Amniotic stem cell (primary cell): ENCODE results near the gene PLPPR3.

Experiments
- DNase-seq: peaks from one replicate; lab custom pipeline; 2025; lab: John Stamatoyannopoulos, UW

The PLPPR3 gene

DNA sequence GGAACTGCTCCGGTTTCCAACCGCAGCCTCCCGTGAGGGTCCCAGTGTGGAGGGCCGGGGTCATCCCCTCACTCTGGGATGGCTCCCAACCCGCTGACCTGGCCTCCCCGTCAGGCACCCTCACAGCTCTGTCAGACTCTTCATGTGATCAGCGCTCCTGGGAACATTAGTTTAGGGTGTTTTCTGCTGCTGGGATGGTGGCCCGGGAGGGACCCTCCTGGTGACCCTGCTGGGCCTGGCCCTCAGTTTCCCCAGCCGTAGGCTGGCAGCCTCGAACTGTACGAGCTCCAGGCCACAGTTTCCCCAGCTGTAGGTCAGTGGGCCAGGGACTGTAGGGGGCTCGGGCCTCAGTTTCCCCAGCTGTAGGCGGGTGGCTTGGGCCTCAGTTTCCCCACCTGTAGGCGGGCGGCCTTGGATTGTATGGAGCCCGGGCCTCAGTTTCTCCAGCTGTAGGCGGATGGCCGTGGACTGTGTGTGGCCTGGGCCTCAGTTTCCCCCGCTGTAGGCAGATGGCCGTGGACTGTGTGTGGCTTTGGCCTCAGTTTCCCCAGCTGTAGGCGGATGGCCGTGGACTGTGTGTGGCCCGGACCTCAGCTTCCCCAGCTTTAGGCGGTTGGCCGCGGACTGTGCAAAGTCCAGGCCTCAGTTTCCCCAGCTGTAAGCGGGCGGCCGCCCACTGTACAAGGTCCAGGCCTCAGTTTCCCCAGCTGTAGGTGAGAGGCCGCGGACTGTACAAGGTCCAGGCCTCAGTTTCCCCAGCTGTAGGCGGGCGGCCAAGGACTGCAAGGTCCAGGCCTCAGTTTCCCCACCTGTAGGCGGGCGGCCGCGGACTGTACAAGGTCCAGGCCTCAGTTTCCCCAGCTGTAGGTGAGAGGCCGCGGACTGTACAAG is 25.8 kb downstream of the PLPPR3 start:
- no peak for DNase-seq

DNA sequence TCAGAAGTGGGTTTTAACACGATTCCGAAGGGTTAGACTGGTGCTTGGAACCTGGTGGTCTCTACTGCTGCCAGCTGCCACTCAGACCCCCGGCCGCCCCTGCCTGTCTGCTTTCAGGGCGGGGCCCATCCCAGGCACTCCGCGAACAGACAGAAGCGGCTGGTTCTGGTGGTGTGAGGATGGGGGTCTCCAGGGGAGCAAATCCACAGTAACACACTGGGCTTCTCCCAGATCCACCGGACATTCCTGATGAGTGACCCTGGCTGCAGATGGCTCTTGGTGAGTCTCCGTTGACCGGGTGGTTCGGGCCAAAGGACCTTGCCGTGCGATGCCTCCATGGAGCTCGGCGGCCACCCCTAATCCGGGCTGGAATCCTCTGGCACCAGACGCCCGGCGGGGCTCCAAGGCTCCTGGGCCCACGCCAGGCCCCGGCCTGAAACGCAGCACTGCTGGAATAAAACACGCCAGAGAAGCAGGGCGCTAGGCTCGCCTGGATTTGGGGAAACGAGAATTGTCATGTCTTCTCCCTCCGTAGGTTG is 26.6 kb downstream of the PLPPR3 start:
- DNase-seq: no peak

DNA sequence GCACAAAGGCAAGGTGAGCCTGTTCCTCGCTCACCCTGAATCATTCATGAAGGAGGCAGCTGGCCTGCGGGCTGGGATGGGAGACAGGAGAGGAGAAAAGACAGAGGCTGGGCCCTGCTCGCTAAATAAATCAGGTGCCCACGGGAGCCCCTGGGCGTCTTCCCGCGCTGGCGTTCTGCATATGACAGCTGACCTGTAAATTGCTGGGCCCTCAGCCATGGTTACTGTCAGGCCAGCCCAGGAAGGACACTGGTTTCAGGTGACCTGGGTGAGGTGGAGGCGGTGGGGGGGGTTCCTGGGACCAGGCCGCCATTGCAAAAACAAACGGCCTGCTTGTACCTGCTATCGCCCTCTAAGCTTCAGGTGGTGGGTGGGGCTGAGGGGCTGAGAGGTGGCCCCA is 27.9 kb downstream of the PLPPR3 start:
- no peak for DNase-seq

DNA sequence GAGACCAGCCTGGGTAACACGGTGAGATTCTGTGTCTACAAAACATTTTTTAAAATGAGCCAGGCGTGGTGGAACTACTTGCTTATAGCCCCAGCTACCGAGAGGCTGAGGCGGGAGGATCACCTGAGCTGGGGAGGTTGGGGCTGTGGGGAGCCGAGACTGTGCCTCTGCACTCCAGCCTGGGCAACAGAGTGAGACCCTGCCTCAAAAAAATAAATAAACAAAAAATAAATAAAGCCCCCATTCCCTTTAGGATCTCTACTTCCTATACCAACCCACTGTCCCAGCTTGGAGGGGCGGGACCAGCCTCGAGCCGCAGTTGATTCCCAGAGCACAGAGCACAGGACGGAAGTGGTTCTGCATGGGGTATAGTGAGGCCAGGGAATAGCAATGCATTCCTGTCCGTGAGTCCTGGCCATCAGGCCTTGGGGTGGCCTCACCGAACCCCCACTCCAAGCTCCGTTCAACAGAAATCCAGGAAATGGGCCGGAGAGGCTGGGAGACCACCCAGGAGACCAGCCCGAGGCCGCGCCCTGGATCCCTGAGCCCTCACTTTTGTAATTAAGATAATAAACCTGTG is 29.4 kb downstream of the PLPPR3 start:
- DNase-seq: no peak

DNA sequence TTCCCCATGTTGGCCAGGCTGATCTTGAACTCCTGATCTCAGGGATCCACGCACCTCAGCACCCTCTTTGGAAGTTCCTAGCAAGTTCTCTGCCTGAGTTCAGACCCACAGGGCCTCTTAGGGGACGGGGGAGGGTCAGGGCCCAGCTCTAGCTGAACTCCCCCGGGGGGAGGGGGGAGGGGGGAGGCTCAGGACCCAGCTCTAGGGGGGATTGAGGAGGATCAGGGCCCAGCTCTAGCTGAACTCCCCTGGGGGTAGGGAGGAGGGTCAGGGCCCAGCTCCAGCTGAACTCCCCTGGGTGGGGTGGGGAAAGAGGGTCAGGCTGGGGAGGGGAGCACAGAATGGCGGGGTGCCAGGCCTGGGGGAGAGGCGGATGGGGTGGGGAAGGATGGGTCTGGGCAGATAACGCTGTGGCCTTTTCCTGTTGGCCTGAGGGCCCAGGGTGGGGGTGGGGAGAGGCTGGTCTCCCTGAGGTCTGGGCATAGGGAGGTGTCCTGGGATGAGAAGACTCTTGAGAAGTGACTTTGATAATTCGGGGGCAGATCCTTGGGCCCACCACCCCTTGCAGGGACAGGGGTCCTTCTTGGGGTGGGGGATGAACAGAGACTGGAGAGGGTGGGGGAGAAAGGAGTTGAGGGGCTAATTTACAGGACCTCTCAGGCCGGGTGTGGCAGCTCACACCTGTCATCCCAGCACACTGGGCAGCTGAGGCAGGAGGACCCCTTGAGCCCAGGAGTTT is 30.0 kb downstream of the PLPPR3 start:
- no peak for DNase-seq

DNA sequence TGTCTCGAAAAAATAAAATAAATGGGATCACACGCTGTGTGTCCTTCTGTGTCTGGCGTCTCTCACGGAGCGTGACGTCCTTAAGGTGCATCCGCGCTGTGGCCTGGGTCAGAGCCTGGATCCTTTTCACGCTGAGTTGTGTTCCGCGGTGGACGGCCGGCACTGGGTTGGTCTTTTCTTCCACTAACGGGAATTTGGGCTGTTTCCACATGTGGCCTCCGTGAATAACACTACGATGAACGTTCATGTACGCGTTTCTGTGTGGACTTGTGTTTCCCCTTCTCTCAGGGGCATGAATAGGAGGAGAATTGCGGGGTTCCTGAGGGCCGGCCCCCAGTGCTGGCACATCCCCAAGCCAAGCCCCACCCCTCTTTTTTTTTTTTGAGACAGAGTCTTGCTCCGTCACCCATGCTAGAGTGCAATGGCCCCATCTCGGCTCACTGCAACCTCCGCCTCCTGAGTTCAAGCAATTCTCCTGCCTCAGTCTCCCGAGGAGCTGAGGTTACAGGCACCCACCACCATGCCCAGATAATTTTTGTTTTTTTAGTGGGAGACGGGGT is 30.7 kb downstream of the PLPPR3 start:
- no peak for DNase-seq

DNA sequence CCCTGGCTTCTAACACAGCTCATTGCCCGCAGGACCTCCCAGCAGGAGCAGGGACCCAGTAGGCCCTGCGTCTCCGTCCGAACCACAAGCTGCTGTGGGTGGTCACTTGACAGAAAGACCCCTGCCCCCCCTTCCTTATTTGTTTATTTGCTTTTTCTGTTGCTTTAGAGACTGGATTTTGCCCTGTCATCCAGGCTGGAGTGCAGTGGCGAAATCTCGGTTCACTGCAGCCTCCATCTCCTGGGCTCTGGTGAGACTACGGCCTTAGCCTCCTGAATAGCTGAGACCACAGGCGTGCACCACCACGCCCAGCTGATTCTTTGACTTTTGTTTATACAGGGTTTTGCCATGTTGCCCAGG is 32.1 kb downstream of the PLPPR3 start:
- DNase-seq: no peak

DNA sequence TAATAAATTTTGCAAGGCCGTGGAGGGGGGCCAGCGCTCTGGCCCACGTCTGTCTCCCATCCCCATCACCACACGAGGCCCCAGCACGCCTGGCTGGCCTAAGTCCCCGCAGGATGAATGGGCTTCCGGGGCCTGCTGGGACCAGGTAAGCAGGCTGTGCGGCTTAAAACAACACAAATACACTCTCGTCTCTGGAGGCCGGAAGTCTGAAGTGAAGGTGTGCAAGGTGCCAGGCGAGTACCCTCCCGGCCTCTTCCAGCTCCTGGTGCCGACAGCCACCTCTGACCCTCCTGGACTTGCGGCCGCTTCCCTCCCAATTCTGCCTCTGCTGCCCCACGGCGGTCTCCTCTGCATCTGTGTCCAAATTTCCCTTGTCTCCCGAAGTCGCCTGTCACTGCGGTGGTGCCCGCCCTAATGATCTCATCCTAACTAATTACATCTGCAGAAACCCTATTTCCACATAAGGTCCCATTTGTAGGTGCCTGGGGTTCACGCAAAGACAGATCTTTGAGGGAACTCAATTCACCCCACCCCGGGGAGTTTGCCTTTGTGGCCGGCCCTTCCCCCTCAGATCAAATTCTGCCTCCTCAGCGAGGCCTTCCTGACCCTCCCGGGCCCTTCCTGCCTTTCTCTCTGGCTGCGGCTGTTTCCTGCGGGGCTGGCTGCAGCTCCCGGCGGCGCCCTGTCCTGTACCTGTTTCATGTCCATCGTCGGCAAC is 32.6 kb downstream of the PLPPR3 start:
- no peak for DNase-seq

DNA sequence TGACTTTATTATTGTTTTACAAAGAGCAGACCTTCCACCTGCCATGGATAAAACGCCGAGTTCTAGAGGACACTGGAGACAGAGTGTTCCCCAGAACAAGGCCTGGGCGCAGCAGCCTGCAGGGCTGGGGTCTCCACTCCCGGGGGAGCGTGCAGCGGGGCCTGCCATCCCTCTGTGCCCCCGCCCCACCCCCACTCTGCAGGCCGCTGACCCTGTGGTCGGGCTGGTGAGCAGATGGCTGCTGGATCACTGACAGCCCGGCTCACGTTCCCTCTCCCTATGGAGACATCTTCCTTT is 33.1 kb downstream of the PLPPR3 start:
- DNase-seq: no peak

DNA sequence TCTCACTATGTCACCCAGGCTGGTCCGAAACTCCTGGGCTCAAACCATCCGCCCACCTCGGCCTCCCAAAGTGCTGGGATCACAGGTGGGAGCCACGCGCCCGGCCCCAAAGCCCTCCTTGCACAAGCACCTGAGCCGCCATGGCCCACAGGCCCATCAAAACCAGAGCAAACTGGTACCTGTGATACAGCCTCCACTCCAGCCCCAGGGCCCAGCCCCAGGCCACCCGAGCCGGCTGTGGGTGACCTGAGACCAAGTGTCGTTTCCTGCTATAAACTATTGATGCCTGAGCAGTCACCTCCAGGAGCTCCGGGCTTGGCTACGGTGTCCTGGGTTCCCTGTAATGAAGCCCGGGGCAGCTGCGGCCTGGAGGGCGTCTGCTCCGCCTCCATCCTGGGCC is 34.2 kb downstream of the PLPPR3 start:
- no peak for DNase-seq

DNA sequence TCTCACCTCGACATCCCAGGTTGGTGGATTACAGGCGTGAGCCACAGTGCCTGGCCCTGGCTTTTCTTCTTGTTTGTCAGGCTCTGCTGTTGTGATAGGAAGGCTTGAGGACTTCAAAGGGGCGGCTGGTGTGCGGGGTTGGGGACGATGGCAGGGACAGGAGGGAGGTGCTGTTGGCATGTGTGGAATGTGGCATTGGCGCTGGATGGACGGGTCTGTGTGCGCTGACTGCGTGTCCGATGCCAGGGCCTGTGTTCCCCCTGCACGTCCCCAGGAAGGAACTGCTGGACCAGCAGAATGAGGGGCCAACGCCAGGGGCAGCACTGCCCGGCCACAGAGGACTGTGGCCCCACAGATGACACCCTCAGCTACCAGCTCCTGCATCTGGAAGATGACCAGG is 37.2 kb downstream of the PLPPR3 start:
- no peak for DNase-seq

DNA sequence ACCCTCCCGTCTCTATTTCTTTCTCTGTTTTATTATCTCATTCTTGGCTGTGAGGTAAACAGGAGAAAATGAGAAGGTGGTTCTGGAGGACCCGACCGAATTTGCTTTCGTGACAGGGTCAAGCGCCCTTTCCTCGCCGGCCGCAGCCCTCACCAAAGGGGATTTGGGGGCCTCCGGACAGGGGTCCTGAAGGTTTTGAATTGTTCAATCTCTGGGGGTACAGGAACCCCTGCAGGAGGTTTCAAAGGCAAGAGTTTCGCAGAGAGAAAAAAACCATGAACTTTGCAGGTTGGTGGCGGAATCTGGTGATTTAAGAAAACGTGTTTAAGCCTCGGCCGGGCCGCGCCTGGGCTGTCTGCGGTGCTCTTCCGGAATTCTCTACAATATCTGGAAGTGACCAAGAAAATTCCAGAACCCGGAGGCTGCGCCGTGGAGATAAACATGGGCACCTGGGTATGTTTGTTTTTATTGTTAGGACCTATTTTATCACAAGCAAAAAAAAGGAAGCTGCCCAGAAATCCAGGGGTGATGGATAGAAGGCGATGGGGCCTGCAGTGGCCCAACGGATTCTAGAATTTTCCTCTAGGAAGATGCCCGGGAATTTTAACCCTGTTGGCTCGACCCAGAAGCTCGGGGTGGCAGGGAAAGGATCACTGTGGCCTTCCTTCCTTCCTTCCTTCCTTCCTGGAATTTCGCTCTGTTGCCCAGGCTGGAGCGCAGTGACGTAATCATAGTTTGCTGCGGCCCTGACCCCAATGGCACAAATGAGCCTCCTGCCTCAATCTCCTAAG is 38.7 kb downstream of the PLPPR3 start:
- no peak for DNase-seq

DNA sequence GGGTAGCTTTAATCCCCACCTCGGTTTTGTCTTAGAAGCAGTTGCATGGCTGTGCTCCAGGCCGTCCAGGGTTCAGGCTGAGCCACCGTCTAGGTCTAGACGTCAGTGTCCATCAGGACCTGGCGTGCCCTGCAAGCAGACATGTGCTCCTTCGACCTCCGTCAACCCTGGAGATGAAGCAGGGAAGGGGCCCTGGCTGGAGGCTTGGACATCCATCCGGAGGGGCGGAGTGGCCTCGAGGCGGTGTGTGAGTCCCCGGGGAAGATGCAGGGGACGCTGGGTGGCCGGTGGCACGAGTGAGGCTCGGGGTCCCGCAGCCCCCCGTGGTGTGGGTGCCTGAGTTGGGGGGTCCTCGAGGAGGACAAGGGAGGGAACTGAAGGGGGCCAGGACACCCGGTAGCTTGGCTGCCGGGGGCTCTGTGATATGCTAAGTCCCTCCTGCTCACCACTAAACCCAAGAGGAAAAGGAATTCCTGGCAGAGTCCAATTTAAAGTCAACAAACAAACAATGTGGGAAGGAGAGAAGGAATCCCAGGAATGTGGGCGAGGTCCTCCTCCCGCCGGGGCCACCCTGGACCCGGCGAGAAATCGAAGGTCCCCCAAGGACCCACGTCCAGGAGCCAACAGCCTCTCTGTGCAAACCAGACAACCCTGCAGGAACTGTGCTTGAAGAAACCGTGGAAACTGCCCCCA is 39.4 kb downstream of the PLPPR3 start:
- DNase-seq: no peak

DNA sequence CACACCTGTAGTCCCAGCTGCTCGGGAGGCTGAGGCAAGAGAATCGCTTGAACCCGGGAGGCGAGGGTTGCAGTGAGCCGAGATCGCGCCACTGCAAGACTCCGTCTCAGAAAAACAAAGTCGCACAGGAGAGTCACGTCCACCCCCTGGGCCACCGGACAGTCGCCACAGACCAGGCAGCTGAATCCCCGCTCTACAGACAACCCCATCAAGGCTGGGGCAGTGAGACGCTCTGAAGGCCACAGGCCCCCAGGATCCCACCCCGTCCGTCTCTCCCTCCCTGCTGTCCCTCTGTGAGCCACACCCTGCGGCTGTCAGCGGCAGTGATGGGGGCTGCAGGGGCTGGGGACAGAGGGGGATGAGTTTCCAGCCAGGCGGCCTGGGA is 40.0 kb downstream of the PLPPR3 start:
- no peak for DNase-seq

DNA sequence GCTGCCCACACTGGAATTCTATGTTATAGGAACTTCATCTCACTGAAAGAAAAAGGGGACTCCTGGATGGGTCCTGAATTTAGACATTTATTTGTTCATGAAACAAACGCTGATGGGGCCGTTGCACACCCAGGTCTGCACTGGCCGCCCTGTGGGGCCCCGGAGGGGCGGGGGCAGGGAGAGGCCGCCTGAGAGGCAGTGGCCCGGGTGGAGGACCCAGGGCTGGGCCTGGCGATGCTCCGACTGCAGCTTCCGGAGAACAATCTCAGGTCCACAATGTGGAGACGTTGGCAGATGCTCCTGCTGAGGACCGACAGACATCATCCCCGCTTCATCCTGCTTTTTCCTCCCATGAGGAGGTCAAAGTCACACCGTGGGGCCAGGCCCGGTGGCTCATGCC is 40.8 kb downstream of the PLPPR3 start:
- no peak for DNase-seq

DNA sequence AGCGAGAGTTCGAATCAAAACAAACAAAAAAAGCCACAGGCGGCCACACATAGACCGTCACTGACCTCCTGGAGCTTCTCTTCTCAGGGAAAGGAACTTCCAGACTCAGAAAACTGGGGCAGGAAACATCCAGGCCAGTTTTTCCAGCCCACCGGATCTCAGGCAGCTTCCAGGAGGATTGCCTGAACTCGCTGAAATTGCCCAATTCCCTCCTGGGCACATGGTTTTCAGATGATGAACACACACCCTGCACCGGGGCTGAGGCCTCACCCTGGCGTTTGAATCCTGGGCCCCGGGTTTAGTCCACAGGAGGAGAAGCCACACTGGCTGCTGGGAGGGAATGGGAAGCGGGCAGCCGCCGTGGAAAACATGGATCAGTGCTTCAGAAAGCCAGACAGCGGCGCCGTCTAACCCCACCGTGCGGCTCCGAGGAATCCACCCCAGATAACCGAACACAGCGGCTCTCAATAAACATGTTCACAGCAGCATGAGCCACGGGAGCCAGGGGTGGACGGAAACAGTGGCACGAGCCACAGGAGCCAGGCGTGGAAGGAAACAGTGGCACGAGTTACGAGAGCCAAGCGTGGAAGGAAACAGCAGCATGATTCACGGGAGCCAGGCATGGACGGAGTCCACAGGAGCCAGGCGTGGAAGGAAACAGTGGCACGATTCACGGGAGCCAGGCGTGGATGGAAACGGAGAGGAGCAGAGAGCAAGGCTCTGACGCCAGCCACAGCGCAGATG is 42.7 kb downstream of the PLPPR3 start:
- DNase-seq: peak; percentile 82

DNA sequence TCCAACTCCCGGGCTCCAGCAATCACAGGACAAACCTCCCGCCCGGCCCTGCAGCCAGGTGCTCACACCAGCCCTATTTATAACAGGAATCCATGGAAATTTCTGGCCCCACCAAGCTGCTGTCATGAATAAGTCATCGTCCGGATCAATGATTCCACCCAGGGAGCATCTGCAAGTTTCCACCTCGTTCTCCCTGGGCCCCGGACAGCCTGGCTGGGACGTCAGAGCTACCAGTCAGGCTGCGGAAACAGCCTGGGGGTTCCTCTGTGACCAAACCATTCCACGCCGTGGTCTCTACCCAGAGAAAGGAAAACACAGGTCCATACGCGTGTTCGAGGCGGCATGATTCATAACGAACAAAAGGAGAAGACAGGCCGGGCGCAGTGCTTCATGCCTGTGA is 45.2 kb downstream of the PLPPR3 start:
- no peak for DNase-seq

DNA sequence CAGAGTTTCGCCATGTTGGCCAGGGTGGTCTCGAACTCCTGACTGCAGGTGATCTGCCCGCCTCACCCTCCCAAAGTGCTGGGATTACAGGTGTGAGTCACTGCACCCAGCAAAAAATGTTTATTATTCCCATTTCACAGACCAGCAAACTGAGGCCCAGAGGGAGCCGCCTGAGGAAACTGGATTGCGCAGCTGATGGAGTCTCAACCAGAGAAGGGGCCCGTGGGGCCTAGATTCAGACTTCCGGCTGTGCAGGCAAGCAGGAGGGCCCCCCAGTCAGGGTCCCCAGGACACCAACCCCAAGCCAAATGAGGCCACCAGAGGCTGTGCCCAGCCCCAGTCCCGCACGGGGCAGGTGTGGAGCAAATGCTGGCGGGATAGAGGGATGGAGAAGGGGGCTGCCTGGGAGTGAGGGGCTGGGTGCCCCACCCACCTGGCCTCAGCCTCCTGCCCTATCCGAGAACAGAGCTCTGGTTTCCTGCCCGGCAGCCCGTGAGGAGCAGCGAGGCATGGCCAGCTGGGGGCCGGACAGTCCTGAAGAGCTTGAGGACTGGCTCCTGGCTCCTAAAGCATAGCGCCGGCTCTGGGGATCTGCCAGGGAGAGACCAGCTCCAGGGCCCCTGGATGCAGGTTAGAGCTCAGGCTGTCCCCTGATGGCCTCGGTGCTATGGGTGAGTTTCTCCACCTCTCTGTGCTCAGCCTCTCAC is 48.9 kb downstream of the PLPPR3 start:
- DNase-seq: no peak

DNA sequence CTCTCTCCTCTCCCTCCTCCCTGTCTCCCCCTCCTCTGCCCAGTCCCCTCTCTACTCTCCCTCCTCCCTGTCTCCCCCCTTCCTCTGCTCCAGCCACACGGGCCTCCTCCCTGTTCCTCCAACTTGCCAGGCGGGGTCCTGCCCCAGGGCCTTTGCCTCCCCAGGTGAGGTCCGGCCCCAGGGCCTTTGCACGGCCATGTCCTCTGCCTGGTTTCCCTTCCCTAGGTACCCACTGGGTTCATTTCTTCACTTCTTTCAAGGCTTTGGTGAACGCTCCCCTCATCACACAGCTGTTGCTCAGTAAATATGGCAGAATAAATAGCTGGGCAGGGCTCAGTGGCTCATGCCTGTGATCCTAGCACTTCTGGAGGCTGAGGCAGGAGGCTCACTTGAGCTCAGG is 49.7 kb downstream of the PLPPR3 start:
- no peak for DNase-seq
